Sigmoid colon (tissue), 7 donors: ENCODE data around the gene CDC20. TPM values are rescaled to one million over a fixed set of nuclear protein-coding genes. Genes with fewer than 3 reads are reported as not detected.

ENCODE experiments used
- DNase-seq: peaks from one replicate; pipeline ENCODE4 v3.0.0-alpha.2; 2019
- H3K27ac ChIP-seq, 4 donors: fragments of 200-600 bp; sonication (generic); one replicate each; pipeline ENCODE4 v1.5.1; 2016 to 2019; ENCODE audit warnings: mild to moderate bottlenecking in 1 of 4
- H3K27me3 ChIP-seq, 3 donors: fragments of 200-600 bp; sonication (generic); one replicate each; pipeline ENCODE4 v1.5.1; 2019; ENCODE audit warnings: mild to moderate bottlenecking in 1 of 3
- H3K36me3 ChIP-seq, 4 donors: fragments of 200-600 bp; sonication (generic); one replicate each; pipeline ENCODE4 v1.5.1; 2016 to 2019
- H3K4me1 ChIP-seq, 4 donors: fragments of 200-600 bp; sonication (generic); one replicate each; pipeline ENCODE4 v1.5.1; 2017 to 2019
- H3K4me3 ChIP-seq, 4 donors: fragments of 200-600 bp; sonication (generic); one replicate each; pipeline ENCODE4 v1.5.1; 2017 to 2019; ENCODE audit warnings: mild to moderate bottlenecking in 2 of 4, moderate library complexity in 1 of 4
- H3K9me3 ChIP-seq, 4 donors: fragments of 200-600 bp in 3 of 4; sonication (generic) in 3 of 4; one replicate each; pipeline versions ENCODE4 v1.5.1 to v1.6.1; 2013 to 2019
- EP300 ChIP-seq, 4 donors: sonication (generic); formaldehyde crosslinking; IDR thresholded peaks; one replicate each; pipeline ENCODE4 v1.6.1; 2017; ENCODE audit warnings: antibody characterized with exemption in 4 of 4
- POLR2A ChIP-seq, 2 donors: fragments of 450-650 bp; IDR thresholded peaks; one replicate each; pipeline ENCODE4 v1.6.1; 2016; ENCODE audit warnings: antibody characterized with exemption in 2 of 2, mild to moderate bottlenecking in 2 of 2, moderate library complexity in 2 of 2
- POLR2AphosphoS5 ChIP-seq, 4 donors: sonication (generic); formaldehyde crosslinking; IDR thresholded peaks; one replicate each; pipeline ENCODE4 v1.6.1; 2017; ENCODE audit warnings: antibody characterized with exemption in 4 of 4
- WGBS, 2 donors: extraction: QIAGEN DNeasy Blood & Tissue Kit; methylation state at CpG; one replicate each; pipeline ENCODE4 v1.1.7; 2013; 5-methylcytosine and 5-hydroxymethylcytosine counted together
- intact Hi-C: fragments of 100-400 bp; cut with DNase I; formaldehyde crosslinking; loops from one replicate; pipeline ENCODE4 v1.15.1; 2023
- polyA plus RNA-seq, 3 donors: library from polyadenylated mRNA; stranded (reverse); fragments of 200-250 nt; gene quantifications; one replicate each; pipeline ENCODE4 v1.2.3, GENCODE V29; 2013
- total RNA-seq, 4 donors: library from RNA; depleted of rRNA; stranded (reverse); fragments of >200 nt; gene quantifications; one replicate each; pipeline ENCODE4 v1.1.0, GENCODE V29; 2016
- TF ChIP-seq, protein P1 (sequence below), 4 experiments: fragments of 450-650 bp in 3 of 4; fragments of 200-600 bp in 1 of 4; IDR thresholded peaks; one replicate each; pipeline ENCODE4 v1.5.1; 2016 to 2019; ENCODE audit warnings: antibody characterized with exemption in 4 of 4, mild to moderate bottlenecking in 3 of 4, moderate library complexity in 2 of 4
- donor health status: healthy with polysubstance abuse.
- donor health status: Bipolar disorder and iron deficiency.
- donor health status: healthy.

CDC20 gene
- total and polyA plus RNA-seq, 7 donors = 0.66 to 65.7 (median 3.4) TPM

DNA sequence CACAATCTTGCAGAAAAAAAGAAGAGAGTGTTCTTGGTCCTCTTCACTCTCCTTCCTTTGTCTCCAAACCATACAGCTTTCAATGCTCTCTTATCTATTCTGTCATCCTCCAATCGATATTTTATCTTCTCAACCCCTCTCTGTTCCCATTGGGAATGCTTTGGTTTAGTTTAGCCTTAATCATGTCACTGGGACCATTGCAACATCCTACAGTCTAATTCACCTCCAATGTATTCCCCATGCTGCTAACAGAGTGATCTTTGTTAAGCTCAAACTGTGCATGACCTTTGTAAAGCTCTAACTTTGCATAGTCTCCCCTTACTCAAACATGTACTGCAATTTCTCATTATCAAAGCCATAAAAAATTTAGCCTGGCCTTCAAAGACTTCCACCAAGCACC is 18.2 kb upstream of the CDC20 start:
- Histone ChIP-seq H3K4me3 (no peak overlapping the region), H3K27ac (no peak overlapping the region), H3K27me3 (no peaks in the 10 kb centered on the region), H3K36me3 (no peaks in the 10 kb centered on the region), H3K4me1 (no peaks in the 10 kb centered on the region), H3K9me3 (no peaks in the 10 kb centered on the region)
- intact Hi-C loops = no loop called here
- DNase-seq = no peak
- no peak for TF ChIP-seq EP300 (IDR thresholded peaks at IDR 0.05)
- no peak for TF ChIP-seq POLR2AphosphoS5 (IDR thresholded peaks at IDR 0.05)
- TF ChIP-seq POLR2A (IDR thresholded peaks at IDR 0.05) = no peak
- WGBS, 2 donors = 42 to 81% methylated on average over 1 of the region's 1 CpG

DNA sequence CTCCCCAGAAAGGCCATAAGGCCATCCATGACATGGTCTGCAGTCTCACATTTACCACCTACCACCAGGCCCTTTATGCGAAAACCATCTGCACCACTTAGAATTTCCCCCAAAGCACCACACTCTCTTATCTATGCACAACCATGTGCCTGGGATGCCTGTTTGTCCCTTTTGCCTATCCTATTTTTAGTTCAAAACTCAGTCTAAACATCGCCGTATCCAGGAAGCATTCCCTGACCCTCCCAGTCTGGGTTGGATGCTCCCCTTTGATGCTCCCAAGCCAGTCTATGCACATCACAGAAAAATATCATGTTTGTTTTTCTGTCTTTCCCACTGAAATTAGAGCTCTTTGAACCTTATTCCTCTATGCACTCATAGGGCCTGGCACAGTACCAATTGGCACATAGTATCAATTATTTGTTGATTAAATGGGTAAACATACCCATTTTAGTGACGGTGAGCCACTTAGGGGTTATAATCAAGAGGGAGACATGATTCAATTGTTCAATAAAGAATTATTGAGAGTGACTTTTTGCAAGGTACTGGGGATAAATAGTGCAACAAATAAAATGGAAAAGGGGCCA is 14.4 kb upstream of the CDC20 start:
- intact Hi-C loops = no loop called here
- peak; percentile 25 for DNase-seq
- Histone ChIP-seq H3K4me1 (peaks cover 0 to 12% (median 7%) of the 10 kb centered on the region in 4 donors), H3K27ac (no peak overlapping the region), H3K9me3 (no peaks in the 10 kb centered on the region), H3K27me3 (no peaks in the 10 kb centered on the region), H3K4me3 (no peak overlapping the region), H3K36me3 (no peaks in the 10 kb centered on the region)
- TF ChIP-seq POLR2AphosphoS5 (IDR thresholded peaks at IDR 0.05) = no peak
- no peak for TF ChIP-seq EP300 (IDR thresholded peaks at IDR 0.05)
- TF ChIP-seq, protein P1, sequence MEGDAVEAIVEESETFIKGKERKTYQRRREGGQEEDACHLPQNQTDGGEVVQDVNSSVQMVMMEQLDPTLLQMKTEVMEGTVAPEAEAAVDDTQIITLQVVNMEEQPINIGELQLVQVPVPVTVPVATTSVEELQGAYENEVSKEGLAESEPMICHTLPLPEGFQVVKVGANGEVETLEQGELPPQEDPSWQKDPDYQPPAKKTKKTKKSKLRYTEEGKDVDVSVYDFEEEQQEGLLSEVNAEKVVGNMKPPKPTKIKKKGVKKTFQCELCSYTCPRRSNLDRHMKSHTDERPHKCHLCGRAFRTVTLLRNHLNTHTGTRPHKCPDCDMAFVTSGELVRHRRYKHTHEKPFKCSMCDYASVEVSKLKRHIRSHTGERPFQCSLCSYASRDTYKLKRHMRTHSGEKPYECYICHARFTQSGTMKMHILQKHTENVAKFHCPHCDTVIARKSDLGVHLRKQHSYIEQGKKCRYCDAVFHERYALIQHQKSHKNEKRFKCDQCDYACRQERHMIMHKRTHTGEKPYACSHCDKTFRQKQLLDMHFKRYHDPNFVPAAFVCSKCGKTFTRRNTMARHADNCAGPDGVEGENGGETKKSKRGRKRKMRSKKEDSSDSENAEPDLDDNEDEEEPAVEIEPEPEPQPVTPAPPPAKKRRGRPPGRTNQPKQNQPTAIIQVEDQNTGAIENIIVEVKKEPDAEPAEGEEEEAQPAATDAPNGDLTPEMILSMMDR (IDR thresholded peaks at IDR 0.05) = no peak
- TF ChIP-seq POLR2A (IDR thresholded peaks at IDR 0.05) = no peak
- WGBS, 2 donors = 69 to 75% methylated on average over 4 of the region's 4 CpGs

DNA sequence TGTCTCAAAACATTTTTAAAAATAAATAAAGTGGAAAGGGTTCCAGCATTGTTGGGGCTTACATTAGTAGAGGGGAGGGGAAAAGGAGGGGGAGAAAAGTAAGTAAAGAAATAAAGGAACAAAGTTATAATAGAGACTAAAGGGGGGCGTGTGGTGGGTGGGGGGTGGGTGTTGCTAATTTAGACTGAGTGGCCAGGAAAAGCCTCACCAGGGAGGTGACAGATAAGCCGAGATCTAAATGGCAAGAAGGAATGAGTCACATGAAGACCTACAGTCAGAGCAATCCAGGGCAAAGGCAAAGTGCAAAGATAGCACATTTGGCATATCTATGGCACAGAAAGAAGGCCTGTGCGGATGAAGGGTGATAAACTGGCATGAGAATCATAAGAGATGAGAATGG is 13.7 kb upstream of the CDC20 start:
- no peaks in the 10 kb centered on the region for H3K36me3 ChIP-seq
- WGBS, 2 donors = 12 to 60% methylated on average over 3 of the region's 3 CpGs
- no peak overlapping the region for H3K27ac ChIP-seq
- H3K4me1 ChIP-seq = peaks cover 0 to 19% (median 14%) of the 10 kb centered on the region in 4 donors
- intact Hi-C loops = loop anchor here (5.0 kb wide), 1 partner anchor 108 kb away; no protein-coding TSS in a partner anchor
- no peaks in the 10 kb centered on the region for H3K9me3 ChIP-seq
- H3K27me3 ChIP-seq = no peaks in the 10 kb centered on the region
- no peak for DNase-seq
- no peak for TF ChIP-seq POLR2A (IDR thresholded peaks at IDR 0.05)
- no peak for TF ChIP-seq EP300 (IDR thresholded peaks at IDR 0.05)
- TF ChIP-seq, protein P1 (IDR thresholded peaks at IDR 0.05) = no peak
- no peak for TF ChIP-seq POLR2AphosphoS5 (IDR thresholded peaks at IDR 0.05)
- H3K4me3 ChIP-seq = no peak overlapping the region

DNA sequence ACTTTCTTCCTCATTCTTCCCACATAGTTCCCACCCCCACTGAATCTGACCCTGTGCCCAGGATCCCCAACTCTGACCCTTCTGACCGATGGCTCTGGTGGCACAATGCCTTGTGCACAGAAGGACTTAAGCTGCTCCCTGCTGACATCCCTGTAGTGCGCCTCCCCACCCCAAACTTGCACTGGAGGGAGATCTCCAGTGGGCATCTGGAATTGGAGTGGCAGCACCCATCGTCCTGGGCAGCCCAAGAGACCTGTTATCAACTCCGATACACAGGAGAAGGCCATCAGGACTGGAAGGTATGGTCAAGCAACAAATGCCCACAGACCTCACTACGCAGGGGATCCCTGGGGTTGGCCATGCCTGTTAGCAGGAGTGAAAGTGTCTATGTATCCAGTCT is 12.1 kb upstream of the CDC20 start:
- intact Hi-C loops = loop anchor here (5.0 kb wide), 1 partner anchor 109 kb away; no protein-coding TSS in a partner anchor
- Histone ChIP-seq H3K9me3 (no peaks in the 10 kb centered on the region), H3K27ac (no peak overlapping the region), H3K4me1 (peaks cover 0 to 23% (median 16%) of the 10 kb centered on the region in 4 donors), H3K27me3 (no peaks in the 10 kb centered on the region), H3K36me3 (no peaks in the 10 kb centered on the region), H3K4me3 (no peak overlapping the region)
- TF ChIP-seq EP300 (IDR thresholded peaks at IDR 0.05) (no peak), POLR2A (IDR thresholded peaks at IDR 0.05) (no peak), POLR2AphosphoS5 (IDR thresholded peaks at IDR 0.05) (no peak)
- TF ChIP-seq, protein P1 (IDR thresholded peaks at IDR 0.05) = no peak
- WGBS, 2 donors = 93 to 94% methylated on average over 5 of the region's 5 CpGs
- no peak for DNase-seq

DNA sequence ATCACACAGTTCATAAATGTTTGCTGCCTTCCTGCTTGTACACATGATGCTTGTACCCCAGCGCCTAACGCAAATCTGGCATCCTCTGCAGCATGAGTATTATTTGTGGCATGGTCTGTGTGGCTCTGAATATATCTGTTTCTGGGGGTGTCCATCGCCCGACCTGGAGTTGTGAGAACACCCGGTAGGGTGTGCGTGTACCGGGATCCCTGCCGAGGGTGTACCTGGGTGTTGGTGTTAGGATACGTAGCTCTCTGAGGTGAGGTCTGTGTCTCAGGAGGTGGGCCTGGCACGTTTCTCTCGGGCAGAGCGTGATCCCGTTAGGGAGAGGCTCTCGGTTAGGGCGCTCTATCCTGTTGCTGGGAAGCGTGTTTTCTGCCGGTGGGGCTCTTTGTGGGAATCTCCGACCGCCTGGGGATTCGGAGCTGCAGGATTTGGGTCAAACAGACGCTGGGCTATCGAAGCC is 10.4 kb upstream of the CDC20 start:
- H3K9me3 ChIP-seq = no peaks in the 10 kb centered on the region
- H3K27ac ChIP-seq = peak overlapping the region; percentile 82 to 94 (median 88)
- no peak for TF ChIP-seq POLR2AphosphoS5 (IDR thresholded peaks at IDR 0.05)
- TF ChIP-seq POLR2A (IDR thresholded peaks at IDR 0.05) = no peak
- TF ChIP-seq EP300 (IDR thresholded peaks at IDR 0.05) = no peak
- TF ChIP-seq, protein P1 (IDR thresholded peaks at IDR 0.05) = no peak
- peak overlapping the region; percentile 47 to 62 (median 60) for H3K4me3 ChIP-seq
- WGBS, 2 donors = 10 to 57% methylated on average over 22 of the region's 22 CpGs
- H3K36me3 ChIP-seq = no peaks in the 10 kb centered on the region
- no peak for DNase-seq
- peaks cover 0 to 23% (median 16%) of the 10 kb centered on the region in 4 donors for H3K4me1 ChIP-seq
- intact Hi-C loops = loop anchor here (5.0 kb wide), 1 partner anchor 111 kb away; no protein-coding TSS in a partner anchor
- H3K27me3 ChIP-seq = no peaks in the 10 kb centered on the region
